HepG2 (cell line): ENCODE measurements around the gene PLPP7. TPM values are rescaled to one million over a fixed set of nuclear protein-coding genes. Genes with fewer than 3 reads are reported as not detected.

Experiments
- ATAC-seq: fragments of 200-7000 bp; cut with Tn5 transposase; 3 replicates; pipeline ENCODE4 v1.9.1; 2020; ENCODE audit warnings: mild to moderate bottlenecking, moderate library complexity
- BruUV-seq: library from RNA; stranded (reverse); fragments of 400-500 nt; replicated peaks from 2 replicates; lab custom pipeline; 2021; lab: Mats Ljungman, UMichigan
- CTCF ChIA-PET: fragments of 300-600 bp; formaldehyde crosslinking; extraction: SDS; loops from one replicate; lab custom pipeline; 2021; ENCODE audit warnings: low total read pairs, inconsistent platforms, low intra/inter-chr PET ratio; lab: Yijun Ruan, JAX
- POLR2A ChIA-PET: fragments of 350-600 bp; sonication (Branson Sonifier 250); formaldehyde crosslinking; loops from one replicate; lab custom pipeline; 2020; ENCODE audit warnings: antibody characterized with exemption, inconsistent platforms; lab: Yijun Ruan, JAX
- DNase-seq: peaks from one replicate; pipeline ENCODE4 v3.0.0-alpha.2; 2015; ENCODE audit warnings: low spot score
- FAIRE-seq: peaks from 3 replicates; lab custom pipeline; 2011; peaks lifted over from hg19 to GRCh38; lab: Jason Lieb, UNC
- H2AFZ ChIP-seq: one replicate; pipeline ENCODE4 v1.6.1; 2011; ENCODE audit warnings: low read length, inconsistent platforms
- H3K27ac ChIP-seq: fragments of 300-600 bp; 3 replicates; pipeline ENCODE4 v1.8.0; 2011; ENCODE audit warnings: mixed run types, mild to moderate bottlenecking, mixed read lengths, low read length, inconsistent platforms; ENCODE audit not compliant: insufficient read depth; ENCODE audit errors: extremely low read length
- H3K27me3 ChIP-seq, 2 experiments: fragments of 200-600 bp in 1 of 2; 2 replicates in 1 of 2; 3 replicates in 1 of 2; pipeline versions ENCODE4 v1.6.0 to v1.8.0; 2011; ENCODE audit warnings: low read length in 2 of 2, mild to moderate bottlenecking in 2 of 2, moderate library complexity in 2 of 2, inconsistent platforms in 1 of 2; ENCODE audit not compliant: insufficient read depth in 2 of 2, control insufficient read depth in 1 of 2
- H3K36me3 ChIP-seq, 2 experiments: fragments of 200-600 bp in 1 of 2; replicated peaks in 1 of 2; 2 replicates in 1 of 2; 3 replicates in 1 of 2; pipeline versions ENCODE4 v1.5.1 to v1.8.0; 2011; ENCODE audit warnings: low read length in 2 of 2, inconsistent platforms in 1 of 2; ENCODE audit not compliant: insufficient read depth in 2 of 2, control insufficient read depth in 1 of 2
- H3K4me1 ChIP-seq: 2 replicates; pipeline ENCODE4 v1.5.1; 2012; ENCODE audit warnings: low read length, inconsistent platforms; ENCODE audit not compliant: insufficient read depth
- H3K4me2 ChIP-seq: 2 replicates; pipeline ENCODE4 v1.6.0; 2011; ENCODE audit warnings: low read depth, low read length, inconsistent platforms
- H3K4me3 ChIP-seq, 3 experiments: fragments of 200-600 bp in 1 of 3; sonication (generic), shearing (Covaris generic) in 1 of 3; replicated peaks in 1 of 3; 2 replicates each; pipeline ENCODE4 v1.5.1; 2011 to 2016; ENCODE audit warnings: low read length in 3 of 3, inconsistent platforms in 2 of 3, low read depth in 2 of 3, mild to moderate bottlenecking in 2 of 3, control low read depth in 1 of 3, mixed read lengths in 1 of 3; ENCODE audit not compliant: insufficient read depth in 1 of 3
- H3K79me2 ChIP-seq: one replicate; pipeline ENCODE4 v1.6.1; 2011; ENCODE audit warnings: low read length, inconsistent platforms; ENCODE audit not compliant: insufficient read depth
- H3K9ac ChIP-seq: 2 replicates; pipeline ENCODE4 v1.6.0; 2011; ENCODE audit warnings: mild to moderate bottlenecking, low read depth, low read length, inconsistent platforms; ENCODE audit not compliant: insufficient read depth
- H3K9me3 ChIP-seq: 2 replicates; pipeline ENCODE4 v1.5.1; 2012; ENCODE audit warnings: mild to moderate bottlenecking, low read length
- H4K20me1 ChIP-seq: 2 replicates; pipeline ENCODE4 v1.6.0; 2011; ENCODE audit warnings: inconsistent platforms, mild to moderate bottlenecking, low read length, moderate library complexity; ENCODE audit not compliant: insufficient read depth
- GABPA ChIP-seq, 2 experiments: IDR thresholded peaks; 2 replicates each; pipeline ENCODE4 v1.6.1; 2011 to 2016; ENCODE audit warnings: low read depth in 2 of 2, low read length in 1 of 2, missing biosample characterization in 1 of 2, missing genetic modification characterization in 1 of 2
- NFE2L1 ChIP-seq: sonication (generic); formaldehyde crosslinking; IDR thresholded peaks from 2 replicates; pipeline ENCODE4 v1.4.0; 2020; ENCODE audit warnings: missing genetic modification reagents, mild to moderate bottlenecking, borderline replicate concordance
- ZNF609 ChIP-seq: sonication (generic); formaldehyde crosslinking; IDR thresholded peaks from 2 replicates; pipeline ENCODE4 v1.4.0; 2020; ENCODE audit warnings: mild to moderate bottlenecking, missing genetic modification reagents, borderline replicate concordance
- ZNF687 ChIP-seq: sonication (generic); formaldehyde crosslinking; IDR thresholded peaks from 2 replicates; pipeline ENCODE4 v1.5.1; 2020; ENCODE audit warnings: mild to moderate bottlenecking, missing genetic modification reagents, moderate library complexity
- WGBS: methylation state at CpG from one replicate; pipeline ENCODE4 v1.1.6; 2017; ENCODE audit warnings: low lambda C conversion rate; 5-methylcytosine and 5-hydroxymethylcytosine counted together
- in situ Hi-C: cut with HindIII; loops from 2 replicates; pipeline ENCODE4 v1.10.0; 2017; ENCODE audit warnings: low pct_unique_long_range_greater_than_20kb; ENCODE audit not compliant: extremely low pct_ligation_motif_present
- intact Hi-C: fragments of 100-400 bp; cut with micrococcal nuclease; formaldehyde crosslinking; loops from one replicate; pipeline ENCODE4 v1.10.0; 2022; ENCODE audit not compliant: unreplicated experiment
- polyA plus RNA-seq, 8 experiments: library from polyadenylated mRNA; depleted of rRNA in 3 of 8; stranded (reverse) in 7 of 8; unstranded in 1 of 8; fragments of >200 nt; fragmentation: Illumina TruSeq in 4 of 8; extraction: Trizol in 4 of 8; gene quantifications; 2 replicates each; pipeline versions ENCODE4 v1.2.1 to v1.2.3, GENCODE V29; 2011 to 2016; ENCODE audit warnings: low read depth in 4 of 8, missing spikeins in 1 of 8, mixed read lengths in 1 of 8; ENCODE audit not compliant: insufficient read depth in 1 of 8
- total RNA-seq, 5 experiments: library from RNA; depleted of rRNA; stranded (reverse); fragments of >200 nt; fragmentation: Illumina TruSeq; extraction: Trizol; gene quantifications; 2 replicates each; pipeline ENCODE4 v1.2.3, GENCODE V29; 2016; ENCODE audit warnings: low read depth in 1 of 5

Gene PLPP7
- total and polyA plus RNA-seq, 2 of the 13 experiments (the other 11 are each of a cell fraction or from before 2014, with no cell fraction given), result 0.33 to 1.2 TPM

GRCh38 chr9:131329241-131329641, 39.7 kb downstream of the PLPP7 start (continued):
- TF ChIP-seq ZNF609 (CRISPR knock-in tag), result no peak

GRCh38 chr9:131330814-131331600, 41.5 kb downstream of the PLPP7 start:
- H3K36me3 ChIP-seq, result no peaks in the 10 kb centered on the region
- ChIA-PET POLR2A (no interaction called here), CTCF (no interaction called here)
- no TSS peak for BruUV-seq
- in situ Hi-C loops (loop anchor here (10.0 kb wide), 1 partner anchor 276 kb away; no protein-coding TSS in a partner anchor), intact Hi-C loops (no loop called here)
- no peaks in the 10 kb centered on the region for H4K20me1 ChIP-seq
- no peak overlapping the region for H3K4me3 ChIP-seq
- no peak overlapping the region for H2AFZ ChIP-seq
- H3K4me2 ChIP-seq, result no peak overlapping the region; the same call in 1 of the 2 replicates
- ATAC-seq (no peak), FAIRE-seq (no peak), DNase-seq (no peak)
- peaks cover 8% of the 10 kb centered on the region; the same call in 1 of the 2 replicates for H3K4me1 ChIP-seq
- no peaks in the 10 kb centered on the region for H3K79me2 ChIP-seq
- WGBS, result 38% methylated on average over 12 of the region's 18 CpGs
- no peak overlapping the region for H3K9ac ChIP-seq
- TF ChIP-seq ZNF687 (CRISPR knock-in tag) (0 out of 2 replicates have a peak, but pooled peaks have one; percentile 15), NFE2L1 (CRISPR knock-in tag) (no peak), GABPA (IDR thresholded peaks at IDR 0.05; ENCODE audit: low read depth, low read length) (no peak), GABPA (CRISPR knock-in tag; IDR thresholded peaks at IDR 0.05; ENCODE audit: low read depth) (peak; percentile 37; the same call in 1 of the 2 replicates)
- H3K27ac ChIP-seq, result no peak overlapping the region
- H3K27me3 ChIP-seq, result peaks cover 3 to 18% of the 10 kb centered on the region in 2 experiments
- no peaks in the 10 kb centered on the region for H3K9me3 ChIP-seq
